DOHH2 (cell line): ENCODE measurements around the gene WSCD2.

Source experiments
- H3F3A ChIP-seq: fragments of 200-600 bp; sonication (generic), shearing (Covaris generic); 2 replicates; pipeline ENCODE4 v1.6.0; 2016; ENCODE audit warnings: antibody characterized with exemption, mild to moderate bottlenecking; ENCODE audit not compliant: control insufficient read depth, insufficient read depth
- H3K27ac ChIP-seq: fragments of 200-600 bp; sonication (generic); 2 replicates; pipeline ENCODE4 v1.5.1; 2014; ENCODE audit warnings: low read depth, mild to moderate bottlenecking, low read length, moderate library complexity
- H3K27me3 ChIP-seq: fragments of 200-600 bp; sonication (generic); 2 replicates; pipeline ENCODE4 v1.6.1; 2014; ENCODE audit warnings: mild to moderate bottlenecking, low read length, mixed read lengths; ENCODE audit not compliant: control insufficient read depth
- H3K36me3 ChIP-seq: fragments of 200-600 bp; sonication (generic); 2 replicates; pipeline ENCODE4 v1.6.1; 2014; ENCODE audit warnings: mild to moderate bottlenecking, low read length, moderate library complexity, mixed read lengths; ENCODE audit not compliant: control insufficient read depth
- H3K4me1 ChIP-seq: fragments of 200-600 bp; sonication (generic); 2 replicates; pipeline ENCODE4 v1.6.1; 2014; ENCODE audit warnings: mild to moderate bottlenecking, low read length, mixed read lengths; ENCODE audit not compliant: control insufficient read depth
- H3K4me2 ChIP-seq: fragments of 200-600 bp; sonication (generic); 2 replicates; pipeline ENCODE4 v1.6.0; 2014; ENCODE audit warnings: mild to moderate bottlenecking, low read length, moderate library complexity
- H3K4me3 ChIP-seq: fragments of 200-600 bp; sonication (generic); 2 replicates; pipeline ENCODE4 v1.5.1; 2014; ENCODE audit warnings: mild to moderate bottlenecking, low read length, mixed read lengths
- H3K79me2 ChIP-seq: fragments of 200-600 bp; sonication (generic); 2 replicates; pipeline ENCODE4 v1.6.1; 2014; ENCODE audit warnings: mild to moderate bottlenecking, low read length, mixed read lengths; ENCODE audit not compliant: control insufficient read depth
- H3K9me2 ChIP-seq: fragments of 200-600 bp; sonication (generic); replicated peaks from 2 replicates; pipeline ENCODE4 v1.6.1; 2014; ENCODE audit warnings: mild to moderate bottlenecking, low read length, mixed read lengths; ENCODE audit not compliant: control insufficient read depth
- H3K9me3 ChIP-seq: fragments of 200-600 bp; sonication (generic); 2 replicates; pipeline ENCODE4 v1.6.1; 2014; ENCODE audit warnings: antibody characterized with exemption, low read length, mixed read lengths; ENCODE audit not compliant: control insufficient read depth, insufficient read depth
- H4K20me1 ChIP-seq: fragments of 200-600 bp; sonication (generic); 2 replicates; pipeline ENCODE4 v1.6.0; 2014; ENCODE audit warnings: low read depth, mild to moderate bottlenecking, antibody characterized with exemption, low read length, moderate library complexity; ENCODE audit not compliant: control insufficient read depth, insufficient read depth
- CTCF ChIP-seq: fragments of 200-600 bp; sonication (generic); IDR thresholded peaks from one replicate; pipeline ENCODE4 v1.5.1; 2014; ENCODE audit warnings: antibody characterized with exemption, mild to moderate bottlenecking, low read depth, low read length; ENCODE audit not compliant: poor library complexity, severe bottlenecking
- EZH2phosphoT487 ChIP-seq: fragments of 200-600 bp; sonication (generic); IDR thresholded peaks from 2 replicates; pipeline ENCODE4 v1.6.1; 2017; ENCODE audit warnings: borderline replicate concordance, mild to moderate bottlenecking, antibody characterized with exemption, low read length, moderate library complexity, mixed read lengths

Gene WSCD2

GRCh38 chr12:108082485-108082884 is 46.6 kb upstream of the WSCD2 start:
- H3K9me2 ChIP-seq: no peaks in the 10 kb centered on the region
- H3K27ac ChIP-seq: no peak overlapping the region
- H3F3A ChIP-seq: no peaks in the 10 kb centered on the region
- no peaks in the 10 kb centered on the region for H3K36me3 ChIP-seq
- H3K27me3 ChIP-seq: peaks cover 6% of the 10 kb centered on the region; the same call in 1 of the 2 replicates
- no peak for TF ChIP-seq EZH2phosphoT487
- TF ChIP-seq CTCF: no peak
- H3K4me3 ChIP-seq: no peak overlapping the region
- no peaks in the 10 kb centered on the region for H4K20me1 ChIP-seq
- H3K4me1 ChIP-seq: no peaks in the 10 kb centered on the region
- no peaks in the 10 kb centered on the region for H3K79me2 ChIP-seq
- no peak overlapping the region for H3K4me2 ChIP-seq
- H3K9me3 ChIP-seq: no peaks in the 10 kb centered on the region

DNA sequence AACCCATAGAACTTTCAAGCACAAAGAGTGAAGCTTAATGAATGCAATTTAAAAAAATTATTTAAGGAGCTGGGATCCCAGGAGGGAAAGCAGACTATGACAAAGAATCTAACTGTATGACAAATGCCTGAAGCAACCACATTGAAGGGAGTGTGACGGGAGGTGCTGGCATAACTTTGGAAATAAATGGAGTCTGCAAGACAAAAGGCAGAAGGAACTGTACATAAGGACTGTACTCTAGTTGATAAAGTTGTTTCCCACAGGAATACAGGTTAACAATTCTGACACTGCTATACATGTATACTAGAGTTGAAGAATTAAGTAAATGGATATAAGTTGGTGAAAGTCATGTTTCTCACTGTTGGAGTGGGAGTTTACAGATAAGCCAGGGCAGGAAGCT is 41.2 kb upstream of the WSCD2 start:
- H3K36me3 ChIP-seq: no peaks in the 10 kb centered on the region
- peaks cover 6% of the 10 kb centered on the region; the same call in 1 of the 2 replicates for H3K27me3 ChIP-seq
- no peaks in the 10 kb centered on the region for H3F3A ChIP-seq
- H3K79me2 ChIP-seq: no peaks in the 10 kb centered on the region
- H3K4me3 ChIP-seq: no peak overlapping the region
- H3K9me2 ChIP-seq: no peaks in the 10 kb centered on the region
- no peak overlapping the region for H3K27ac ChIP-seq
- H3K4me2 ChIP-seq: no peak overlapping the region
- no peaks in the 10 kb centered on the region for H3K4me1 ChIP-seq
- TF ChIP-seq CTCF: no peak
- TF ChIP-seq EZH2phosphoT487: no peak
- H4K20me1 ChIP-seq: no peaks in the 10 kb centered on the region
- no peaks in the 10 kb centered on the region for H3K9me3 ChIP-seq

- TF ChIP-seq EZH2phosphoT487: no peak
- no peak for TF ChIP-seq CTCF
- H4K20me1 ChIP-seq: no peaks in the 10 kb centered on the region
- no peaks in the 10 kb centered on the region for H3F3A ChIP-seq
- no peaks in the 10 kb centered on the region for H3K79me2 ChIP-seq
- no peak overlapping the region for H3K4me2 ChIP-seq
- no peaks in the 10 kb centered on the region for H3K9me2 ChIP-seq
- H3K27ac ChIP-seq: no peak overlapping the region
- no peaks in the 10 kb centered on the region for H3K4me1 ChIP-seq
- no peaks in the 10 kb centered on the region for H3K9me3 ChIP-seq
- no peaks in the 10 kb centered on the region for H3K36me3 ChIP-seq
- no peak overlapping the region for H3K4me3 ChIP-seq
- no peaks in the 10 kb centered on the region for H3K27me3 ChIP-seq
These were observed 38.8 kb upstream of the WSCD2 start for GRCh38 chr12:108090107-108090899.
